OCI-LY1 (cell line): ENCODE results near the gene SEMA3C.

Experiments used
- CTCF ChIP-seq: fragments of 200-600 bp; sonication (generic), shearing (Covaris generic); IDR thresholded peaks from 2 replicates; pipeline ENCODE4 v1.5.1; 2017; ENCODE audit warnings: mild to moderate bottlenecking, antibody characterized with exemption, low read length, moderate library complexity, mixed read lengths
- EZH2 ChIP-seq: fragments of 200-600 bp; sonication (generic), shearing (Covaris generic); IDR thresholded peaks from 2 replicates; pipeline ENCODE4 v1.8.0; 2017; ENCODE audit warnings: borderline replicate concordance, mixed run types, mild to moderate bottlenecking, antibody characterized with exemption, low read length, moderate library complexity, mixed read lengths

GRCh38 chr7:80935991-80936780 lies 17.3 kb upstream of the SEMA3C start:
- no peak for TF ChIP-seq CTCF
- TF ChIP-seq EZH2 = no peak
